Esophagus muscularis mucosa (tissue), 4 donors: ENCODE data around the gene WASF2. TPM values are rescaled to one million over a fixed set of nuclear protein-coding genes. Genes with fewer than 3 reads are reported as not detected.
"Not testable (repeated sequence)": the region's sequence is repeated elsewhere in the genome, so short reads cannot be mapped to it uniquely, and the experiment has no call there.

ENCODE experiments used
- DNase-seq: peaks from one replicate; pipeline ENCODE4 v3.0.0-alpha.2; 2017; ENCODE audit errors: extremely low spot score
- H3K27ac ChIP-seq, 4 donors: fragments of 200-600 bp; sonication (generic); replicated peaks in 1 of 4; 1 replicate in 3 of 4; 2 replicates in 1 of 4; pipeline ENCODE4 v1.5.1; 2016 to 2019; ENCODE audit warnings: mild to moderate bottlenecking in 1 of 4
- H3K27me3 ChIP-seq, 4 donors: fragments of 200-600 bp; sonication (generic); one replicate each; pipeline versions ENCODE4 v1.5.1 to v1.6.0; 2016 to 2019
- H3K36me3 ChIP-seq, 4 donors: fragments of 200-600 bp; sonication (generic); one replicate each; pipeline ENCODE4 v1.5.1; 2016 to 2019
- H3K4me1 ChIP-seq, 4 donors: fragments of 200-600 bp; sonication (generic); one replicate each; pipeline ENCODE4 v1.5.1; 2016 to 2019
- H3K4me3 ChIP-seq, 4 donors: fragments of 200-600 bp; sonication (generic); 1 replicate in 2 of 4; 2 replicates in 2 of 4; pipeline ENCODE4 v1.5.1; 2016 to 2019; ENCODE audit warnings: mild to moderate bottlenecking in 4 of 4, moderate library complexity in 1 of 4
- H3K9me3 ChIP-seq, 4 donors: fragments of 200-600 bp; sonication (generic); 1 replicate in 3 of 4; 2 replicates in 1 of 4; pipeline ENCODE4 v1.5.1; 2016 to 2019
- EP300 ChIP-seq: sonication (generic); formaldehyde crosslinking; IDR thresholded peaks from one replicate; pipeline ENCODE4 v1.6.1; 2017; ENCODE audit warnings: antibody characterized with exemption
- POLR2A ChIP-seq: fragments of 450-650 bp; IDR thresholded peaks from one replicate; pipeline ENCODE4 v1.6.1; 2017; ENCODE audit warnings: antibody characterized with exemption, moderate library complexity, mild to moderate bottlenecking, low read depth
- POLR2AphosphoS5 ChIP-seq, 2 donors: sonication (generic); formaldehyde crosslinking; IDR thresholded peaks; one replicate each; pipeline ENCODE4 v1.6.1; 2017; ENCODE audit warnings: antibody characterized with exemption in 2 of 2
- WGBS: methylation state at CpG from one replicate; pipeline ENCODE4 v1.1.5; 2018; 5-methylcytosine and 5-hydroxymethylcytosine counted together
- intact Hi-C: fragments of 100-400 bp; cut with DNase I; formaldehyde crosslinking; loops from one replicate; pipeline ENCODE4 v1.15.1; 2023
- total RNA-seq, 4 donors: library from RNA; depleted of rRNA; stranded (reverse); fragments of >200 nt; gene quantifications; one replicate each; pipeline versions ENCODE4 v1.1.0 to v1.2.1, GENCODE V29; 2016
- TF ChIP-seq, protein P1 (sequence below), 3 experiments: fragments of 200-600 bp in 2 of 3; fragments of 450-650 bp in 1 of 3; sonication (generic) in 2 of 3; IDR thresholded peaks; one replicate each; pipeline ENCODE4 v1.5.1; 2017 to 2019; ENCODE audit warnings: antibody characterized with exemption in 3 of 3, mild to moderate bottlenecking in 2 of 3, moderate library complexity in 1 of 3

The WASF2 gene
- total RNA-seq, 4 donors from 2014 or later = 78.5 to 141 (median 101) TPM

DNA sequence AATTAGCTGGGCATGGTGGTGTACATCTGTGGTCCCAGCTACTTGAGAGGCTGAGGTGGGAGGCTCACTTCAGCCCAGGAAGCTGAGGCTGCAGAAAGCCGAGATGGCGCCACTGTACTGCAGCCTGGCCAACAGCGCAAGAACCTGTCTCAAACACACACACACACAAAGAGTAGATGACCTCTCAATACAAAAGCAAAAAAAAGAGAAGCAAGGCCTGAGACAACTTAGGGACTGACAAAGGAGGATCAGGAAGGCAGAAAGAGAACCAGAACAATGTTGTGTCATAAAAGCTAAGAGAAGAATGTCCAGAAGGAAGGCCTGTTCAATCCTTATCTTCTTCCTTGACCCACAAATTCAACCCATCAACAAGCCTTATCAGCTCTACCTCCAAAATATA lies 18.5 kb downstream of the WASF2 start:
- WGBS = 85% methylated on average over 3 of the region's 3 CpGs
- no peak overlapping the region for H3K4me3 ChIP-seq
- no peaks in the 10 kb centered on the region for H3K9me3 ChIP-seq
- peaks cover 0 to 2% (median 1%) of the 10 kb centered on the region in 4 donors for H3K36me3 ChIP-seq
- DNase-seq = no peak
- TF ChIP-seq EP300 (no peak), POLR2A (no peak), POLR2AphosphoS5 (IDR thresholded peaks at IDR 0.05) (no peak)
- TF ChIP-seq, protein P1, sequence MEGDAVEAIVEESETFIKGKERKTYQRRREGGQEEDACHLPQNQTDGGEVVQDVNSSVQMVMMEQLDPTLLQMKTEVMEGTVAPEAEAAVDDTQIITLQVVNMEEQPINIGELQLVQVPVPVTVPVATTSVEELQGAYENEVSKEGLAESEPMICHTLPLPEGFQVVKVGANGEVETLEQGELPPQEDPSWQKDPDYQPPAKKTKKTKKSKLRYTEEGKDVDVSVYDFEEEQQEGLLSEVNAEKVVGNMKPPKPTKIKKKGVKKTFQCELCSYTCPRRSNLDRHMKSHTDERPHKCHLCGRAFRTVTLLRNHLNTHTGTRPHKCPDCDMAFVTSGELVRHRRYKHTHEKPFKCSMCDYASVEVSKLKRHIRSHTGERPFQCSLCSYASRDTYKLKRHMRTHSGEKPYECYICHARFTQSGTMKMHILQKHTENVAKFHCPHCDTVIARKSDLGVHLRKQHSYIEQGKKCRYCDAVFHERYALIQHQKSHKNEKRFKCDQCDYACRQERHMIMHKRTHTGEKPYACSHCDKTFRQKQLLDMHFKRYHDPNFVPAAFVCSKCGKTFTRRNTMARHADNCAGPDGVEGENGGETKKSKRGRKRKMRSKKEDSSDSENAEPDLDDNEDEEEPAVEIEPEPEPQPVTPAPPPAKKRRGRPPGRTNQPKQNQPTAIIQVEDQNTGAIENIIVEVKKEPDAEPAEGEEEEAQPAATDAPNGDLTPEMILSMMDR (IDR thresholded peaks at IDR 0.05) = no peak
- H3K4me1 ChIP-seq = peaks cover 66 to 96% (median 91%) of the 10 kb centered on the region in 4 donors
- no peaks in the 10 kb centered on the region for H3K27me3 ChIP-seq
- H3K27ac ChIP-seq = no peak overlapping the region
- intact Hi-C loops = loop anchor here (10.0 kb wide), 1 partner anchor 193 kb away; no protein-coding TSS in a partner anchor

DNA sequence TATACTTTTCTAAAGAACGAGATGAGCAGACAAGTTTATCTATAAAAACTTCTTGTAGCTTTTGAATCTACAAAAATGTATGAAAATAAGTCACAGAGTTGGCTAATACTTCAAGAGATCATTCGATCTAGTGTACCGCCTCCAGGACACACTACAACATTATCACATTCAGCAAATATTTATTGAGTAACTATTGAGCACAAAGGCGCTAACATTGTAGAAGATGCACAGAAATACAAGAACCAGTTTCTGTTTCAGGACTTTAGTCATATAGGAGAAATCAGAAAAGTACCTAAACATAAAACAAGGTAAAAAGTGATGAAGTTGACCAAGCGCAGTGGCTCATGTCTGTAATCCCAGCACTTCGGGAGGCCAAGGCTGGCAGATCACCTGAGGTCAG lies 20.6 kb downstream of the WASF2 start:
- H3K9me3 ChIP-seq = no peaks in the 10 kb centered on the region
- no peak for DNase-seq
- intact Hi-C loops = no loop called here
- H3K27me3 ChIP-seq = no peaks in the 10 kb centered on the region
- no peak overlapping the region for H3K4me3 ChIP-seq
- TF ChIP-seq POLR2AphosphoS5 (IDR thresholded peaks at IDR 0.05) = no peak
- TF ChIP-seq, protein P1 (IDR thresholded peaks at IDR 0.05) = no peak
- 75% methylated on average over 6 of the region's 6 CpGs for WGBS
- H3K4me1 ChIP-seq = peaks cover 59 to 96% (median 89%) of the 10 kb centered on the region in 4 donors
- no peak overlapping the region for H3K27ac ChIP-seq
- H3K36me3 ChIP-seq = peaks cover 0 to 9% (median 5%) of the 10 kb centered on the region in 4 donors

DNA sequence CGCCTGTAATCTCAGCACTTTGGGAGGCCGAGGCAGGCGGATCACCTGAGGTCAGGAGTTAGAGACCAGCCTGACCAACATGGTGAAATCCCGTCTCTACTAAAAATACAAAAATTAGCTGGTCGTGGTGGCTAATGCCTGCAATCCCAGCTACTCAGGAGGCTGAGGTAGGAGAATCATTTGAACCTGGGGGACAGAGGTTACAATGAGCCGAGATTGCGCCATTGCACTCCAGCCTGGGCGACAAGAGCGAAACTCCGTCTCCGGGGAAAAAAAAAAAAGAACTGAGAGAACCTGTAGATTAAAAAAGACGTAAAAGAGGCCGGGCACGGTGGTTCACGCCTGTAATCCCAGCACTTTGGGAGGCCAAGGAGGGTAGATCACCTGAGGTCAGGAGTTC lies 21.6 kb downstream of the WASF2 start:
- H3K4me3 ChIP-seq, H3K27me3 ChIP-seq, H3K36me3 ChIP-seq, intact Hi-C loops, DNase-seq, H3K9me3 ChIP-seq, H3K27ac ChIP-seq: not testable (repeated sequence)
- 85% methylated on average over 15 of the region's 15 CpGs for WGBS
- peaks cover 58 to 96% (median 89%) of the 10 kb centered on the region in 4 donors for H3K4me1 ChIP-seq

DNA sequence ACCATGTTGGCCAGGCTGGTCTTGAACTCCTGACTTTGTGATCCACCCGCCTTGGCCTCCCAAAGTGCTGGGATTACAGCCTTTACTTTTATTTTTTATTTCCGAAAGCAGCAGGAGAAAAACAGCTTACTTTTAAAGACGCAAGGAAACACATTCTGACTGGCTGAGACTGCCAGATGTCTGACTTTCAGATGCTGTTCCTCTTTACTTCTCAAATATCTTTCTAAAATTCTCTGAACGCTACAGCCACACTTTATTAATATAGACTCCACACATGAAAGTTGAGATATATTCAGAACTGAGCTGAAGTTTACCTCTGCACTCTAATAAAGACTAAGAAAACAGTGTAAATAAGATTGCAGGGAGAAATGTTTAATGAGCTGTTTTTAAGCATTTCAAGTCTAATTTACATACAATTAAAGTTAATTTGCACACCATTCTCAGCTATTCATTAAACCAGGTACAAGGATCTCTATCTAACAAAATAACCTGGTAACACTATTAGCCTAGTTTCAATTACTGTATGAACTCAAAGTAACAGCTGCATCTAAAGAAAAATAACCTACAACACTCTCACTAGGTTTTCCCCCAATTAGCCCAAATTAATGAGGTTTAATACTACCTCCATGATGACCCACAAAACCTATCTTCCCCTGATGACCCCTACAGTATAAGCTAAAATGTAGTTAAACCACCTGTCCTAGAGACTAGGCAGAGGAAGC lies 24.9 kb downstream of the WASF2 start:
- H3K27ac ChIP-seq = no peak overlapping the region
- 71% methylated on average over 4 of the region's 4 CpGs for WGBS
- H3K27me3 ChIP-seq = no peaks in the 10 kb centered on the region
- peaks cover 53 to 76% (median 72%) of the 10 kb centered on the region in 4 donors for H3K4me1 ChIP-seq
- TF ChIP-seq POLR2A (no peak), EP300 (no peak), POLR2AphosphoS5 (IDR thresholded peaks at IDR 0.05) (no peak)
- TF ChIP-seq, protein P1 (IDR thresholded peaks at IDR 0.05) = no peak
- H3K9me3 ChIP-seq = no peaks in the 10 kb centered on the region
- intact Hi-C loops = no loop called here
- DNase-seq = no peak
- H3K36me3 ChIP-seq = peaks cover 0 to 9% (median 5%) of the 10 kb centered on the region in 4 donors
- no peak overlapping the region for H3K4me3 ChIP-seq

DNA sequence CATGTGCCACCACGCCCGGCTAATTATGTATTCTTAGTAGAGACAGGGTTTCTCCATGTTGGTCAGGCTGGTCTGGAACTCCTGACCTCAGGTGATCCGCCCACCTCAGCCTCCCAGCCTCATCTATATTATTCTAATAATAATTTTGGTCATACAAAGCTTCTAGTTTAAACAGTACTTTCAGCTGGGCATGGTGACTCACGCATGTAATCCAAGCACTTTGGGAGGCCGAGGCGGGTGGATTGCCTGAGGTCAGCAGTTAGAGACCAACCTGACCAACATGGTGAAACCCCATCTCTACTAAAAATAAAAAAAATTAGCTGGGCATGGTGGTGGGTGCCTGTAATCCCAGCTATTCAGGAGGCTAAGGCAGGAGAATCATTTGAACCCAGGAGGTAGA lies 26.1 kb downstream of the WASF2 start:
- H3K4me3 ChIP-seq, intact Hi-C loops, DNase-seq, H3K27me3 ChIP-seq, H3K9me3 ChIP-seq, H3K36me3 ChIP-seq: not testable (repeated sequence)
- Histone ChIP-seq H3K4me1 (peaks cover 60 to 78% (median 71%) of the 10 kb centered on the region in 4 donors), H3K27ac (peak overlapping the region in 1 of 4 donors; percentile 10)
- WGBS = 84% methylated on average over 6 of the region's 6 CpGs

DNA sequence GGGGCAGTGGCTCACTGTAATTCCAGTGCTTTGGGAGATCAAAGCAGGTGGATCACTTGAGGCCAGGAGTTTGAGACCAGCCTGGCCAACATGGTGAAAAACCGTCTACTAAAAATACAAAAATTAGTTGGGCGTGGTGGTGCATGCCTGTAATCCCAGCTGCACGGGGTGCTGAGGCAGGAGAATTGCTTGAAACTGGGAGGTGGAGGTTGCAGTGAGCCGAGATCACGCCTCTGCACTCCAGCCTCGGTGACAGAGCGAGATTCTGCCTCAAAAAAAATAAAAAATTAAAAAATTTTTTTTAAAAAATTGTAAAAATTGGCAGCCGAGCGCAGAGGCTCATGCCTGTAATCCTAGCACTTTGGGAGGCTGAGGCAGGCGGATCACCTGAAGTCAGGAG lies 31.4 kb downstream of the WASF2 start:
- H3K9me3 ChIP-seq, intact Hi-C loops, H3K27me3 ChIP-seq, DNase-seq, H3K27ac ChIP-seq, H3K4me3 ChIP-seq, H3K36me3 ChIP-seq: not testable (repeated sequence)
- WGBS = 81% methylated on average over 10 of the region's 10 CpGs
- peaks cover 39 to 52% (median 46%) of the 10 kb centered on the region in 4 donors for H3K4me1 ChIP-seq
